ENCODE data around the gene KRT25. TPM values are rescaled to one million over a fixed set of nuclear protein-coding genes. Genes with fewer than 3 reads are reported as not detected.

Gene KRT25
- total RNA-seq, 2 donors from 2014 or later, result not detected

GRCh38 chr17:40791111-40791510 lies 36.0 kb upstream of the KRT25 start:
- H3K27ac ChIP-seq, result no peak overlapping the region
- H3K9me3 ChIP-seq, result no peaks in the 10 kb centered on the region
- H3K36me3 ChIP-seq, result no peaks in the 10 kb centered on the region
- no peak for TF ChIP-seq CTCF (IDR thresholded peaks at IDR 0.05)
- DNase-seq (ENCODE audit: low spot score) (no peak), ATAC-seq (ENCODE audit: insufficient number of reproducible peaks, low FRiP score, low read depth) (no peak)
- H3K4me1 ChIP-seq (ENCODE audit: control insufficient read depth in 1 of 2, low read depth in 2 of 2), result no peaks in the 10 kb centered on the region
- H3K4me3 ChIP-seq, result no peak overlapping the region
- H3K27me3 ChIP-seq (replicated peaks; ENCODE audit: insufficient read depth), result no peaks in the 10 kb centered on the region

DNA sequence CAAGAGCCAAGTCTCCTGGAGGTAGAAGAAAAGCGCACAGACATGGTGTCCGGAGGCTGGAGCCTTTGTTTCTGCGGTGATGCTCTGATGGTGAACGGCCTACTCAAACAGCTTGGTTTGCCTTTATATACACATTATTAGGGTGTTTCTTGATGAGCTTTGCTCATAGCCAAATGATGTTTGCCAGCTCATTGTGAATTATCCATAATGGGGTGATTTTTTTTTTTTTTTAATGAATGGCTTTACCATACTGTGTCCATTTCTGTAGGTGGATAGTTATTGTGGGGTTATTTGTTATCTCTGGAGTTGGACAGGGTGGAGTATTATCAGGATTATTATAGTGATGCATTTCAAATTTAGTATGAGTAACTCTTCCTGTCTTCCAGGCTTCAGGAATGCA lies 27.3 kb upstream of the KRT25 start, which contains the start of gene KRT27:
KRT27 (minus strand) TSS at position 101 of the 400 bp plus-strand sequence; CDS start at position 44, 57 bp downstream.
- Histone ChIP-seq H3K27ac (no peak within 1 kb of the TSS), H3K4me1 (ENCODE audit: control insufficient read depth in 1 of 2, low read depth in 2 of 2) (no peaks in the 10 kb centered on the region), H3K36me3 (no peaks in the 10 kb centered on the region), H3K27me3 (replicated peaks; ENCODE audit: insufficient read depth) (no peaks in the 10 kb centered on the region), H3K4me3 (no peak within 1 kb of the TSS), H3K9me3 (no peaks in the 10 kb centered on the region)
- DNase-seq (ENCODE audit: low spot score) (no peak), ATAC-seq (ENCODE audit: insufficient number of reproducible peaks, low FRiP score, low read depth) (no peak)
- TF ChIP-seq CTCF (IDR thresholded peaks at IDR 0.05), result no peak

DNA sequence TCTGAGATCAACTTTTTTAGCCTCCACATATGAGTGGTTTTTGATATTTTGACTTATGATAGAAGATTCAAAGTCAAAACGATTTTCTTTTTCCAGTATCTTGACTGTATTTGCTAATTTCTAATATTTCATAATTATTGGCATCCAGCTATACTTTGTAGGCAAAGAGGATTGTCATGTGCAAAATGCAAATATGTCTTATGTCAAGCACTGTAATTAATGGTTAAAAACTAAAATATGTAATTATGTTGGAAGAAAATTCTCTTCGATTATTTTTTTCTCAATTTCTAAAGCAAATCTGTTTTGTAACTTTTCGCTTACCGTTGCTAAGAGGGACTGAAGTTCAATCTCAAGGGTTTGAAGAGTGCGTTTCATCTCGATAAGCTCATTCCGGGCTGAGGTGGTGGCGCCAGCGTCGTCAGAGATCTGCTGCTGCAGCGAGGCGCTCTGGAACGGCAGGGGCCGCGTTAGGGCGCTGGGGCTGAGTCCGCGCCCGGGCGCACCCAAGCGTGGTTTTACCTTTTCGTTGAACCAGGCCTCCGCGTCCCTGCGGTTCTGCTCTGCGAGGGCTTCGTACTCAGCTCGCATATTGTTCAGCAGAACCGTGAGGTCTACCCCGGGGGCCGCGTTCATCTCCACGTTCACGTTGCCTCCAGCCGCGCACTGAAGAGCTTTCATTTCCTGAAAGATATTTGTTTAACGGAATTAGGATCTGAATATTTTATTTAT lies 24.2 kb upstream of the KRT25 start:
- no peak for ATAC-seq (ENCODE audit: insufficient number of reproducible peaks, low FRiP score, low read depth)
- Histone ChIP-seq H3K4me3 (peak overlapping the region; percentile 6), H3K27me3 (replicated peaks; ENCODE audit: insufficient read depth) (no peaks in the 10 kb centered on the region)

DNA sequence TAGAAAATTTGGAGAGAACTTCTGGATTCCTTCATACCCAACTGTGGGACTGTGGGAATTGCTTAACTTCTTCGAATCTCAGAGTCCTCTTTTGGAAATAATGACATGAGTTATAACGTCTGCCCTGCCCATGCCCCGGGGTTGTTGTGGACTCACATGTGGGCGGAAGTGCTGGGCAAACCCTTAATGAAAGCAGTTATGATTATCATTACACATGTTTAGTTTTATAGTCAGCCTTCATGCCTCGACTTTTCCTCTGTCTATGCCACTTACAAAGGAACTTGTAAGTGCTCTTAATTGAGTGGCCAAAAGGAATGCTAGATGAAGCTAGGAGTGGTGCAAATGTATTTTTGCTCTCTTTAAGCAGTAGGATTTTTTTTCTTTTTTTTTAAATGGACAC lies 23.3 kb upstream of the KRT25 start:
- Histone ChIP-seq H3K36me3 (no peaks in the 10 kb centered on the region), H3K27me3 (replicated peaks; ENCODE audit: insufficient read depth) (no peaks in the 10 kb centered on the region), H3K4me3 (no peak overlapping the region), H3K27ac (no peak overlapping the region), H3K4me1 (ENCODE audit: control insufficient read depth in 1 of 2, low read depth in 2 of 2) (no peaks in the 10 kb centered on the region), H3K9me3 (no peaks in the 10 kb centered on the region)
- ATAC-seq (ENCODE audit: insufficient number of reproducible peaks, low FRiP score, low read depth) (no peak), DNase-seq (ENCODE audit: low spot score) (no peak)
- no peak for TF ChIP-seq CTCF (IDR thresholded peaks at IDR 0.05)

More for the DNA sequence above, 24.2 kb upstream of the KRT25 start:
- Histone ChIP-seq H3K9me3 (no peaks in the 10 kb centered on the region), H3K27ac (no peak overlapping the region), H3K4me1 (ENCODE audit: control insufficient read depth in 1 of 2, low read depth in 2 of 2) (no peaks in the 10 kb centered on the region), H3K36me3 (no peaks in the 10 kb centered on the region)
- no peak for TF ChIP-seq CTCF (IDR thresholded peaks at IDR 0.05)
- DNase-seq (ENCODE audit: low spot score), result no peak

GRCh38 chr17:40777971-40778370 lies 22.8 kb upstream of the KRT25 start:
- DNase-seq (ENCODE audit: low spot score), result no peak
- Histone ChIP-seq H3K9me3 (no peaks in the 10 kb centered on the region), H3K27ac (no peak overlapping the region), H3K4me1 (ENCODE audit: control insufficient read depth in 1 of 2, low read depth in 2 of 2) (no peaks in the 10 kb centered on the region), H3K27me3 (replicated peaks; ENCODE audit: insufficient read depth) (no peaks in the 10 kb centered on the region), H3K4me3 (no peak overlapping the region), H3K36me3 (no peaks in the 10 kb centered on the region)
- no peak for TF ChIP-seq CTCF (IDR thresholded peaks at IDR 0.05)
- no peak for ATAC-seq (ENCODE audit: insufficient number of reproducible peaks, low FRiP score, low read depth)

All from thoracic aorta (tissue), 2 donors.